HG03565 (cell line): Measurements from ENCODE around the gene TFB1M.

Experiments
- ATAC-seq: cut with Tn5 transposase; IDR thresholded peaks from one replicate; pipeline ENCODE4 v1.9.1; 2021; ENCODE audit warnings: mild to moderate bottlenecking, moderate library complexity; ENCODE audit not compliant: unreplicated experiment

The TFB1M gene

DNA sequence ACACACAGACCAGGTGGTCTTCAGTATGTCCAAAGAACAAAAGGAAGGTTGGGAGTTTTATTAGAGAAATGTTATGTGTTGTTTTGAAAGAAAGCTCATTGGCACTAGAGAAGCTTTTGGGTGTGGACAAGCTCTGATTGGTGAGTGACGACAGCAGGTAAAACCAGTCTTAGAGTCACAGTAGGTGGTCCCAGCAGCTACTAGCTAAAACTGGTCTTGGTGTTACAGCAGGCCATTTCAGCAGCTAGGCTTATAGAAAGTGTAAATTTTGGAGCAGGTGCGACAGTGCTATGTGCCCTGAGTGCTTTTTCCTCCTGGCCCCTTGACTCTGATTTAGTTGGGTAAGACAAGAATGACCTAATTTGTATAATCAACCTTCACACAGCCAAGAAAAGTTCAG is 46.9 kb downstream of the TFB1M start:
- ATAC-seq, result no peak

DNA sequence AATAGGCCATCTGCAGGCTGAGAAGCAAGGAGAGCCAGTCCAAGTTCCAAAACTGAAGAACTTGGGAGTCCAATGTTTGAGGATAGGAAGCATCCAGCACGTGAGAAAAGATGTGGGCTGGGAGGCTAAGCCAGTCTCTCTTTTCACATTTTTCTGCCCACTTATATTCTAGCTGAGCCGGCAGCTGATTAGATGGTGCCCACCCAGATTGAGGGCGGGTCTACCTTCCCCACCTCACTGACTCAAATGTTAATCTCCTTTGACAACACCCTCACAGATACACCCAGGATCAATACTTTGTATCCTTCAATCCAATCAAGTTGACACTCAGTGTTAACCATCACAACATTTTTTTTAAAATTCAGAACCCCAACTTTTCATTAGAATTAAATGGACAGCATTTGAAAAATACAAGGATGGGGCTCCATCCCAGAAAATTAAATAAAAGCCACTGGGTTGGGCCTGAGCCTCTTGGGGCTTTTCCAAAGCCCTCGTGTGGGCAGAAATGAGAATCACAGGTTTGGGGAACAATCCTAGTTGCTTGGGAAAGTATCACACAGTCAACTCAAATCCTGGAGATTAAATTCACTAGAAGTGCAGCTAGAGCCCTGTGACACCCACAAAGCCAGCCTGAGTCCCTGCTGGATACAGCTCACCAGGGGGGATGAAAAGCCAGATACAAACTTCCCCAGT is 48.3 kb downstream of the TFB1M start:
- no peak for ATAC-seq

DNA sequence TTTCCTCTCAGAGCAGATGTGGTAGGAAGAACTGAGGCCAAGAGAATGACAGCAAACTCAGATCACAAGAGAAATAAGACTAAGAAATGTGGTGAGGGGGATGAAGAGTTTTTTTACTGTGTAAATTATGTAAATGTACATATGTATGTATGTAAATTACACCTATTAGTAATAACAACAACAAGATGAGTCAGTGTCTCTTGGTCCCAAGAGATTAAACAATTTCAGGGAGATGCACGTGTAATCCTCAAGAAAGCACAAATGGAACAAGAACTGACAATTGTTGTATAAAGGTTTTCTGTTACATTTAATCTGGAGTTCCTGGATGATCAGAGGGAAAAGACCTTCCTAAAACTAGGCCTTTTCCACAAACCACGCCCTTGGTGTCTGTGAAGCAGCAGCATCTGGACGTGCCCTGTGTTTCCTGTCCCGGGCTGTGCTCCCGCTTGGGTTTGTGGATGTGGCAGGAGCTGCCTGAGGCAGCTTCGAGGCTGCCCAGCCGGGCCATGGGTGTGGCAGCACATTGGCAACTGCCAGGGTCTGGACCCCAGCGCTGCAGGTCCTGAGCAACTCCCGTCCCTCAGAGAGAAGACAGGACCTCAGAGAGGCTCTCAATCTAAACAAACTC is 49.5 kb downstream of the TFB1M start:
- ATAC-seq, result no peak

DNA sequence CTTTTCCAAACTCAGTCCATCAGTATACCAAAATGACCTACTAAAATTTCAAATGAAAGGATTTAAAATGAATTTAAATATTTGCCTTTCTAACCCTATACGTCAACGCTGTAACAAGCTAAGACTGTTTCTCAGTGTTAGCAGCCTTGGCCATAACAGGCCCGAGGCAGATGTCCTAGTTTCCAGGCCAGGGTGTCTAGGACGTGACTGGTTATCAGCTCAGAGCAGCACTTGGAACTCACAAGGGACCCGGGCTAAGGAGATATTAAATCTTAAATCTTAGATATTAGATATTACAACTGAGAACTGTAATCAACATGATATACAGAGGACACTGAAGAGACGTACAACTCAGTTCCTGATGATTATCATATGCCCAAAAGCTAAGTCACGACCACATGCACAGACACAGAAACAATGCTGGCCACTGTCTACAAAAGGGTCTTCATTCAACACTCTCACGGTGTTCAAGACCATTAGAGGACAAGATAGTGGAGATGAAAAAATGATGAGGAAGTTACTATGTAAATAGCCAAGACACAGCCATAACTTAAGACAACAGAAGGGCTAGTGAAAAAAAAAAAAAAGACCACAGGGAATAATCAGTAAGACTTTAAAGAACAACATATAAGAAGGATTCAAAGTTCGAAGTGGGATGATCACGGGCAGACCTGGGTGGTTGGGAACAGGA is 50.8 kb downstream of the TFB1M start, which contains the start of gene CLDN20:
Gene CLDN20, plus strand, starts transcription at position 641 of the 691 bp plus-strand sequence. CDS start 11,707 bp downstream, outside the sequence.
- no peak for ATAC-seq

DNA sequence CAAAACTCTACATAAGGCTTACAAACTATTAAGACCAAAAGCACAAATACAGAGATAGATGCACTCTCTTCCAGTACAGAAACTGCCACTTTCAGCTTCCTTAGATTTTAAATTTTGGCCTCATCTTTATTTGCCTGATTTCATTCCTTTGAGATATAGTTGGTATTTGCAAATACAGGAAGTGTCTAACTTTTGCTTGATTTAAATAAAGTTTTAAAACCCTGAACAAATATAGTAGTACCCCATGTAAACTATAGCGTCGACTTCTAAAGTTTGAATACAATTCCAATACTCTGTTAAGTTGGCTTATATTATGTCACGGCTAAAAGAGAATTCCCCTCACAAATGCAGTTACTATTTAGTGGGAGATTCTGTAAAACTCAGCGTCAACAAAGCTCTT is 51.6 kb downstream of the TFB1M start:
- ATAC-seq, result no peak

DNA sequence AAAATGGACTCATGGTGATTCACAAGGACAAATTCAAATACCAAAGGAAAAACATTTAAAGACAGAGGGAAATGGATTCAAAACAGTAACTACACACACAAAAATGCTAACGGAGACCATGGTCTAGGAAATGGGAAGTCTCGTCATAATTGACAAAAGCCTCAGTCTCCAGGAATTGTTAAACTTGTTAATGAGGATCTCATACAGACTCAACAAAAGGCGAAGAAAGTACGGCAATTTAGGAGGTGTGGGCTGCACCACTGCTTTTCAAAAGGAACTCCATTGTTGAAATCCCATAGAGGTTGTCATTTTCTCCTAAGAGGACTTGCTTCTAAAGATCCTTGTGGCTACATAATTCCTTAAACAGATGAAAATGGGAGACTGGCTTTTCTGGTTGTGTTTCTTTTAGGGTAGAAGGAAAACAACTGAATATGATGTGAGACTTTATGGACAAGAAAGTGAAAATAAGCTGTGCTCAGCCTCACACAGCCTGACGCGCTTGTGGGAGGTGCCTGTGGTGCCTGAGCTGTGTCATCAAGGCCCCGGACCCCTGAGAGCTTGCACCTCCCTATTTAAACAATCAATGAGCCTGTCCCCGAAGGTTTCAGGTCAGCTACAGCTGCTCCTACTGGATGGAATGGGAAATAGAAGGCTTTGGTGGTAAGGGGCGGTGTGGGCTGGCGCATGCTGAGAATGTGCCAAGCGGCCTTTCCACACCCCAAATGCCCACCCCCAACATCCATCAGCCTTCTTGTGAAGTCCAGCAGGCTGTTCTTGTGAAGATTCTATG is 53.0 kb downstream of the TFB1M start:
- ATAC-seq, result no peak

DNA sequence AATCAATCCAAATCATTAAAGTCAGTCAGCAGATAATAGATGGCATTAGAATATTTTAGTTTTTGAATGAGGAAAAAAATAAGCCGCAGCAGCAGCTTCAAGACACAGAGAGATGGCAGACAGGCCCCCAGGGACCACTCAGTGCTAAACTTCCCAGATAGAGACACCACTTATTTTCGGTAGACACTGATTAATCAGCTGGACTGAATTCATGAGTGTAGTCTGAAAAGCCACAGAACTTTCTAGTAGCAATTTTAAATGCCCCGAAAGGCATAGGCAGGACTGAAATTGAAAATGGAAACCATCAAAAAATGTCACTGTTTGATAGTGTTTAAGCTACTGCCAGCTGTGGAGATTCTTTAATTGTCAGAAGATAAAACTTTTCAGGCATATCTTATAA is 53.6 kb downstream of the TFB1M start:
- ATAC-seq, result peak; percentile 56

DNA sequence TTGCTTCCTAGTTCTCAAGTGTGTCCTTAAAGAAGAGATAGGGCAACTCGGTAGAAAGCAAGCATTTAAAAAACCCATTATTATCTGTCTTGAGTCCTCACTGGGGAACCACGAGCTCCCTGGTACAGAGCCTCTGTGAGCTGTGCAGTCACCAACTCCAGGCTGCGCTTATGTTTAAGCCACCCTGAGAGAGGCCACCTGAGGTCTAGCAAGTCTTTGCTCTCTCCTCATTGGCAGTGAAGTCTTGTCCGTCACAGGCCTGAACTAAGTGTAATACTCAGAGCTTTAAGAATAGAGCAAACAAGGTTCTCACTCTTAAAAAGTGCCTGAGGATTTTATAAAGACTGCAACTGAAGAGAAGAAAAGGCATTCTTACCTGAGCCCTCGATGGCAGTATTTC is 54.4 kb downstream of the TFB1M start:
- no peak for ATAC-seq

DNA sequence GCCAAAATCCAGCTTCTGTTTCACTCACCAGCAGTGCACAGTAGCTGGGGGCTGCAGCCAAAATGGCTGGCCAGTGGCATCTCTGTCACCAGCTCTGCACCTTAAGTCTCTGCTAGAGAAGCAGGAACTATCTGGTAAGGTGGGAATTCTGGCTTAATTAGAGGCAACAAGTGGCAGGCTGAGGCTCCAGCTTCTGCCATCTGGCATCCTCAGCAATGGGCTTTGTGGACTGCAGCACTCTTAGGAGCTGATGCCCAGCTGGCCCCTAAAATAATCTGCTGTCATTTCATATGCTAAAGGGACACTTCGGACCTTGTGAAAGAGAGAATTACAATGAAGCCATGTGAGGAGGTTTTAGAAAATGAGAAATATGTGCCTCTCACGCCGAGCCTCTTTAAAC is 55.1 kb downstream of the TFB1M start:
- no peak for ATAC-seq

DNA sequence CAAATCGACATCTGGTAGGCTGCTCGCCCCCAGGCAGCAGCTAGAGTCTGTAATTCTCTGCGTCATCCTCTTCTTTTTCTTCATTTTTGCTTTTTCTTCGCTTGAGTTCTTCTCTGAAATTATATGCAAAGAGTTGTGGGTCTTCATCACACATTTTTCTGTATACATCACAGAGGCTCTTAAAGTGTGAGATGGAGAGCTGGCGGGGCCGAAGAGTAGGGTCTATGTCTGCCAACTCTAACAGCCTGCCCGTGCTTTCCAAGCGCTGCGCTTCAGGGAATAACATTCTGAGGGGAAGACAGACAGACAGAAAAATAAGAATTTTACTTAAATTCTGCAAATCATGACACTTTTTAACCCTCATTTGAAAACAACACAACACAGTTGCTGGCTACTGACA is 56.5 kb downstream of the TFB1M start:
- ATAC-seq, result no peak

DNA sequence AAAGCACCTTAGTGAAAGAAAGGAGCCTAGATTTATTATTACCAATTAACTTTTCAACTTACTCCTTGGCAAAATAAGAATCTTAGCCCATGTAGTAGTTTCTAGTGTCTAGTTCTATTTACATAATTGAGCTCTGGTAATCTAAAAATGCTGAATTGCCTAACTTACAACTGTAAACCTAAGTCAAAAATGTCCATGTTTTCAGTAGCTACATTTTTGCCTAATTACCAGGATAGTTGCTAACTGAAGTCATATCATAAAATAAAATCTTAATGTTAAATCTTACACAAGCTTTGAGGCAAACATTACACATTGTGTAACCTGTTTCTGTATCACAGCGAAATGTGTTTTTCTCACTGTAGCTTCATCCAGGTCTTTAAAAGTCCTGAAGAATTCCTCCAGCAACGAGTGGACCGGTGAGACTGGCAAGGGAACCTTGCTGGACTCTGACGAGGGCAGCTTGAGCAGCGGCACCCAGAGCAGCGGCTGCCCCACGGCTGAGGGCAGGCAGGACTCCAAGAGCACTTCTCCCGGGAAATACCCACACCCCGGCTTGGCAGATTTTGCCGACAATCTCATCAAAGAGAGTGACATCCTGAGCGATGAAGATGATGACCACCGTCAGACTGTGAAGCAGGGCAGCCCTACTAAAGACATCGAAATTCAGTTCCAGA is 58.0 kb downstream of the TFB1M start:
- ATAC-seq, result no peak

DNA sequence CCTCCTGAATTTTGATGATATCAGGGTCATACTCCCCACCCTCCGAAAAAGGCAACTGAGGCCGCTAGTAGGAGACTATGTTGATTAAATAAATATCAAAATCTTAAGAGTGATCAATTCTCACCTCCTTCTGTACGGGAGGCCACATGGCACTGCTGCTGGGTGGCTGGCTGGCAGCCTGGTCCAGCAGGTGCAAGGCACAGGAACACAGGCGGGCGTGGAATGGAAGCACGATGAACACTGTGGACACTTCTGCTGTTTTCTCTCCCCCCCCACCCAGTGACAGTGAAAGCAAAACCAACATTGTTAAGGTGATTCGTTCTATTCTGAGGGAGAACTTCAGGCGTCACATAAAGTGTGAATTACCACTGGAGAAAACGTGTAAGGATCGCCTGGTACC is 60.1 kb downstream of the TFB1M start:
- no peak for ATAC-seq

DNA sequence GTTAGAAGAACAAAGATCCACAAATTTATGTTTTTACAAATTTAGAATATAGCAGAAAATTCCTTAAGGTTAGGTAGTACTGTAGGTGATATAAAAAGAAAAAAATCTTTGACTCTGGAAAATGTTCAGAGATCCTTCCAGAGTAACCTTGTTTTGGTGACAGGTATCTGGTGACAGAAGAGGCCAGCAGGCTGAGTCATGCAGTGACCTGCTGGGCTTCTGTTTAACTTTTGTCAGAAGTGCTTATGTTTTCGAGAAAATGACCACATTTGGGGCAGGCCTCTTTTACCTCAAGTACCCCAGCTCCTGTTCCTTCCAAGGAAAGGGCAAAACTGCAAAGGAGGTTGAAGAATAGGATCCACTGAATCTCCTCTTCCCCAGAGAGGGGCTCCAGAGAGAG is 60.9 kb downstream of the TFB1M start:
- no peak for ATAC-seq

DNA sequence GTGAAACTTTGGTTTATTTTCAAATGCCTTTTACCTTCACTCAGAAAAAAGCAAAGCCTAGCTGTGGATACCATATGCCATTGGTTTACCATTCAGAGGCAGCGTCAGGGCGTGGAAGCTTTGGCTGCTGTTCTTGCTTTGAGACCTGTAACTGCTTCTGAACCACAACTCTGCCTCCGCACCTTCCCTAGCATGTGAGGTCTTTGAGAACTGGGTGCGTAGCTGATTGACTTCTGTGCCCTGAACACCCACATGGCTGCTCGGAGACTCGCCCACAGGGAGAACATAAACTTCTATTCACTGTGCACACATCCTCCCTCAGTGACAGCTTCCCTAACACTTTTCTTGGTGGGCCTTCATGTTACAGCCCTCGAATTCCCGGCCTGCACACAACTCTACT is 61.7 kb downstream of the TFB1M start:
- ATAC-seq, result no peak

DNA sequence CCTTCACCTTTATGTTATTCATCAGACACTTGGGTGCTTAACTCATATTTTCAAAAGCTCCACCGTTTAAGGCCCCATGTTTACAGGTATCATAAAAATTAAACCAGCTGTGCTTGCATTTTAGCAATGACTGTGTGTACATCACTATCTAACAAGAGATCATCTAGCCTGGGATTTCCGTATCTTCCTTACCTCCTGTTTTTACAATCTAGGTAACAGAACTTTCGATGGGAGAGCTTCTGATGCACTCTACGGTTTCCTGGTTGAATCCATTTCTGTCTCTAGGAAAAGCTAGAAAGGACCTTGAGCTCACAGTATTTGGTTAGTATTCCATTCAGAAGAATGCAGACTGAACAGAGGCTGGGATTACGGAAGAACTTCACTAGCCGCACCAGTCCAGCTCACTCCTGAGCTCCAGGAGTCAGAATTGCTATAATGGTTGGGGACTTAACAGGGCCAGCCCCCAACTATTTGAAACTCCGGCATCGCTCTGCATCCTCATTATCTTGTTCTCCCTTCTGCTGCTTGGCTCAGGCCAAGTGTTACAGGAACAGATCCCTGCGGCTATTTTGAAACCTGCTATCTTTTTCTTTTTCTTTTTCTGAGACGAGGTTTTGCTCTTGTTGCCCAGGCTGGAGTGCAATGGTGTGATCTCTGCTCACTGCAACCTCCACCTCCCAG is 63.4 kb downstream of the TFB1M start:
- ATAC-seq, result no peak

DNA sequence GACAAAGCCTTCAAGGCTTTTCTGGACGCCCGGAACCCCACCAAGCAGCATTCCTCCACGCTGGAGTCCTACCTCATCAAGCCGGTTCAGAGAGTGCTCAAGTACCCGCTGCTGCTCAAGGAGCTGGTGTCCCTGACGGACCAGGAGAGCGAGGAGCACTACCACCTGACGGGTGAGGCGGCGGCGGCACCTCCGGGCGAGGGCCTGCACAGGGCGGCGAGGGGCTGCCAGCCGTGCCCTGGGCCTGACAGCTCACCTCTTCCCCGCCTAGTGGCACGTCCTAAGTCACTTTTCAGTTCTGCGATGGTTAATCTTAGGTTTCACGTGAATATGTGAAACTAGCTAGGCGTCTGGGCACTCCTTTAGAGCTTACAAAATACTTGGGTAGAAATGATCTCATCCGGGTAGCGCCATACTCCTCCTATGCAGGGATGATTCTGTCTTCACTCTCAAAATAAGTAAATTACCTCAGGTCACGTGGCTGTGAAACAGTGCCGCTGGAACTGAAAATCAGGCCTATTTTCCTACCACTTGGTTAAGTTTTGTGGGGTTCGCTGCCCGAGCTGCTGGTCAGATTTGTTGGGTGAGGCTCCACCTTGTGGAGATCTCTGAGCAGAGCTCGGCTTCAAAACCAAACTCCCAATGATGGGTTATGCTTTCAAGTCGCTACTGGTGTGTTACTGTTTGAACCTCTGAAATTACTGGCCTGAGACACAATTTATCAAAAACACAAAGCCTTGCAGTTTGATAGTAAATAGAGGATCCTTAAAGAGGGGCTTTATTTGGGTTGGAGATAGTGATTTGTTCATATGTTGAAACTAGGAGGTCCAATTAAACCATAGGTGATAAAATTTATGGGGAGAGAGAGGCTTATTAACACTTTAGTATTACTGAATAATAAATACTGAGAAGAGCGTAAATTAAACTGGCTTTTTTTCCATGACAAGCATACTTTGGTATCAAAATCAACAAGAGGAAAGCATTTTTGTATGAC is 66.0 kb downstream of the TFB1M start:
- peak; percentile 73 for ATAC-seq

DNA sequence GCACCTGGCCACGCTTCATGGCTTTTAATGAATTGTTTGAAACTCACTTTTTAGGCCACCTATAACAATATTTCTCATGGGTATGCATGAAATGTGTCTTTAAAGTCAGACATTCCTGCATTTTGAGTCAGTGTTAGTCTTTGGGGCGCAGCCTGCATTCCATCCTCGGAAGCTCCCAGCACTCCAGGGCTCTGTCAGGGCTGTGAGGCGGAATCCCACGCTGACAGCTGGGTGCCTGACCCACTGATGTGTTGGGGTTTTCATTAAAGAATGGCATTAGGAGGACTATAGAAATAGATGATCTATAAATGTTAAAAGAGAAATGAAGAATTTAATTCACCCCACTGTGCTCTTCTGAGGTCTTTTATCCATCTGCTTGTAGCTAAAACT is 66.7 kb downstream of the TFB1M start:
- no peak for ATAC-seq

DNA sequence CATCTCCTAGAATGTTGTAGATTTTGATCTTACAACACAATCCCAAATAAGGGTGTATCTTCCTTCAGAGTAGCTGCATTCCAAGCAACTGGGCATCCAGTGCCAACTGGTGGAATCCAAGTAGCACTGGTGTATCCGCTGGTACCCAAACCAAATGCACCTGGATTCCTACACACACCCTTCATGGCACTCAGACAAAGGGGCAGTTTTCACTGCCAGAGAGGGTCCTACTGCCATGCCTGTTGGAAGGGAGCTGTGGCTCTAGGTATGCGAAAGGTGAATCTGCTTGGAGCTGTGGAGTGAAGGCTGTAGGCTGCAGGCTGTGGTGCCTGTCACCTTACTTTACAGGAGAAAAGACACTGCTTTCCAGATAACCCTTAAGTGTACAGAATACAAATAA is 67.5 kb downstream of the TFB1M start:
- no peak for ATAC-seq

DNA sequence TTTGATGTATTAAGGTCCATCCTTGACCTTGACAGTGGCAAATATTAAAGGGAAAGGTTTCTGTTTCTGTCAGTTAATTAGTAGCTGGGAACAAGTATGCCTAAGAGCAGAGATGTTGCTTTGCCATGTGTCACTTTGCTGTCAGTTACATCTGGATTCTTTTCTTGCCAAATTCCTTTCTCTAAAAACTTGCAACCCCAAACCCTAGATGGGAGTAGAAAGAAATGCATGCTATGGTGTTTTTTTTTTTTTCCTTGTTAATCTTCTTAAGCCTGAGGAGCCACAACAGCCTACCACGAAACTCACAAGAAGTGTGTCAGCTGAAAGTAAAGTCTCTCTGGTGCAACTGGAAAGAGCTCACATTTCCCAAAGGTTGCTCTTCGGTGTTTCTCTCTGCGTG is 68.5 kb downstream of the TFB1M start:
- ATAC-seq, result no peak
